ENCODE data around the gene TAF4B. TPM values are rescaled to one million over a fixed set of nuclear protein-coding genes. Genes with fewer than 3 reads are reported as not detected.
"Not testable (repeated sequence)": the region's sequence is repeated elsewhere in the genome, so short reads cannot be mapped to it uniquely, and the experiment has no call there.

Gene TAF4B
- total and polyA plus RNA-seq, 7 donors: 2.0 to 8.3 (median 2.9) TPM

- DNase-seq (no peak), ATAC-seq (no peak)
- Histone ChIP-seq H3K4me3 (peak overlapping the region; percentile 95), H3K27ac (no peak overlapping the region), H3K9me3 (no peaks in the 10 kb centered on the region), H3K4me1 (peaks cover 14% of the 10 kb centered on the region), H3K27me3 (ENCODE audit: insufficient read depth in 3 of 3, low read length in 2 of 3) (no peaks in the 10 kb centered on the region), H3K36me3 (ENCODE audit: insufficient read depth in 1 of 2, low read depth in 1 of 2) (no peaks in the 10 kb centered on the region)
- 85 to 92% (median 89%) methylated on average over 6 of the region's 6 CpGs for WGBS, 3 donors
- TF ChIP-seq CTCF (IDR thresholded peaks at IDR 0.05): no peak
- intact Hi-C loops (cut with DNase I): loop anchor here in 1 of 2 donors (5.0 to 10.0 kb wide), 2 partner anchors 74 to 426 kb away; no protein-coding TSS in a partner anchor
These were observed 2.5 kb downstream of the TAF4B start for GRCh38 chr18:26228562-26229260.

- 90 to 93% (median 93%) methylated on average over 8 of the region's 8 CpGs for WGBS, 3 donors
- Histone ChIP-seq H3K27ac (no peak overlapping the region), H3K4me3 (no peak overlapping the region), H3K27me3 (ENCODE audit: insufficient read depth in 3 of 3, low read length in 2 of 3) (no peaks in the 10 kb centered on the region), H3K4me1 (peaks cover 14% of the 10 kb centered on the region), H3K36me3 (ENCODE audit: insufficient read depth in 1 of 2, low read depth in 1 of 2) (no peaks in the 10 kb centered on the region), H3K9me3 (no peaks in the 10 kb centered on the region)
- no peak for DNase-seq
- no peak for TF ChIP-seq CTCF (IDR thresholded peaks at IDR 0.05)
- intact Hi-C loops (cut with DNase I): no loop called here
- no peak for ATAC-seq
These were observed 4.3 kb downstream of the TAF4B start for GRCh38 chr18:26230497-26230896.

- Histone ChIP-seq H3K9me3 (no peaks in the 10 kb centered on the region), H3K4me3 (no peak overlapping the region), H3K4me1 (peaks cover 3% of the 10 kb centered on the region), H3K27me3 (ENCODE audit: insufficient read depth in 3 of 3, low read length in 2 of 3) (no peaks in the 10 kb centered on the region), H3K36me3 (ENCODE audit: insufficient read depth in 1 of 2, low read depth in 1 of 2) (no peaks in the 10 kb centered on the region), H3K27ac (no peak overlapping the region)
- intact Hi-C loops (cut with DNase I): no loop called here
- WGBS, 3 donors: 68 to 78% (median 76%) methylated on average over 5 of the region's 5 CpGs
- no peak for TF ChIP-seq CTCF (IDR thresholded peaks at IDR 0.05)
- DNase-seq (no peak), ATAC-seq (no peak)
These were observed 7.0 kb downstream of the TAF4B start for GRCh38 chr18:26233208-26233607.

GRCh38 chr18:26237363-26237762, 11.1 kb downstream of the TAF4B start:
- WGBS, 3 donors: 77 to 82% (median 78%) methylated on average over 2 of the region's 2 CpGs
- ATAC-seq; intact Hi-C loops (cut with DNase I): not testable (repeated sequence)

GRCh38 chr18:26238718-26239117, 12.5 kb downstream of the TAF4B start:
- H3K4me3 ChIP-seq; H3K27me3 ChIP-seq (ENCODE audit: insufficient read depth in 3 of 3, low read length in 2 of 3); DNase-seq; H3K27ac ChIP-seq; H3K36me3 ChIP-seq (ENCODE audit: insufficient read depth in 1 of 2, low read depth in 1 of 2); H3K4me1 ChIP-seq; intact Hi-C loops (cut with DNase I); H3K9me3 ChIP-seq; ATAC-seq: not testable (repeated sequence)
- WGBS, 3 donors: 96% methylated on average over 4 of the region's 4 CpGs

More at GRCh38 chr18:26237363-26237762, 11.1 kb downstream of the TAF4B start:
- not testable (repeated sequence) for H3K27me3 ChIP-seq (ENCODE audit: insufficient read depth in 3 of 3, low read length in 2 of 3); H3K36me3 ChIP-seq (ENCODE audit: insufficient read depth in 1 of 2, low read depth in 1 of 2); H3K4me1 ChIP-seq; DNase-seq; H3K27ac ChIP-seq; H3K9me3 ChIP-seq; H3K4me3 ChIP-seq

GRCh38 chr18:26242392-26242791, 16.1 kb downstream of the TAF4B start:
- ATAC-seq; H3K27me3 ChIP-seq (ENCODE audit: insufficient read depth in 3 of 3, low read length in 2 of 3); H3K4me3 ChIP-seq; H3K4me1 ChIP-seq; intact Hi-C loops (cut with DNase I); H3K27ac ChIP-seq; DNase-seq; H3K36me3 ChIP-seq (ENCODE audit: insufficient read depth in 1 of 2, low read depth in 1 of 2): not testable (repeated sequence)
- H3K9me3 ChIP-seq: peaks cover 10% of the 10 kb centered on the region
- WGBS, 3 donors: 85 to 93% (median 89%) methylated on average over 3 to 4 of the region's 4 CpGs

GRCh38 chr18:26245434-26245833, 19.2 kb downstream of the TAF4B start:
- H3K27ac ChIP-seq; H3K4me3 ChIP-seq; ATAC-seq; DNase-seq; H3K36me3 ChIP-seq (ENCODE audit: insufficient read depth in 1 of 2, low read depth in 1 of 2); H3K27me3 ChIP-seq (ENCODE audit: insufficient read depth in 3 of 3, low read length in 2 of 3); H3K4me1 ChIP-seq; intact Hi-C loops (cut with DNase I): not testable (repeated sequence)
- 86 to 98% (median 98%) methylated on average over 5 of the region's 5 CpGs for WGBS, 3 donors
- H3K9me3 ChIP-seq: peaks cover 10% of the 10 kb centered on the region

Data from psoas muscle (tissue), 8 donors.